HG03175 (cell line): ENCODE measurements around the gene KANK3.

ENCODE experiments used
- ATAC-seq: cut with Tn5 transposase; IDR thresholded peaks from one replicate; pipeline ENCODE4 v1.9.1; 2021; ENCODE audit warnings: mild to moderate bottlenecking, moderate library complexity; ENCODE audit not compliant: unreplicated experiment

The KANK3 gene

GRCh38 chr19:8340341-8341096, 2.5 kb downstream of the KANK3 start:
- ATAC-seq, result no peak

- ATAC-seq, result no peak
These were observed 4.2 kb downstream of the KANK3 start for GRCh38 chr19:8338835-8339234.

GRCh38 chr19:8337728-8338127, 5.3 kb downstream of the KANK3 start:
- no peak for ATAC-seq

GRCh38 chr19:8336660-8337059, 6.4 kb downstream of the KANK3 start:
- ATAC-seq, result no peak

- ATAC-seq, result no peak
These were observed 6.9 kb downstream of the KANK3 start for GRCh38 chr19:8336072-8336569.

- no peak for ATAC-seq
These were observed 7.6 kb downstream of the KANK3 start for GRCh38 chr19:8335343-8336071.

- ATAC-seq, result no peak
These were observed 8.4 kb downstream of the KANK3 start for GRCh38 chr19:8334458-8335342.

GRCh38 chr19:8333767-8334457, 9.2 kb downstream of the KANK3 start:
- no peak for ATAC-seq

- ATAC-seq, result no peak
These were observed 9.9 kb downstream of the KANK3 start for GRCh38 chr19:8332976-8333766.

GRCh38 chr19:8331263-8331845, 11.7 kb downstream of the KANK3 start:
- no peak for ATAC-seq

- ATAC-seq, result no peak
These were observed 13.1 kb downstream of the KANK3 start for GRCh38 chr19:8329996-8330395.

GRCh38 chr19:8325454-8325853, 17.6 kb downstream of the KANK3 start:
- ATAC-seq, result no peak

- ATAC-seq, result no peak
These were observed 18.6 kb downstream of the KANK3 start for GRCh38 chr19:8324186-8325050.

GRCh38 chr19:8323781-8324185, 19.3 kb downstream of the KANK3 start:
- ATAC-seq, result no peak

GRCh38 chr19:8322638-8322997, 20.4 kb downstream of the KANK3 start:
- ATAC-seq, result no peak

GRCh38 chr19:8321986-8322637, 20.9 kb downstream of the KANK3 start:
- no peak for ATAC-seq

GRCh38 chr19:8321067-8321985, 21.7 kb downstream of the KANK3 start, which contains the start of the genes NDUFA7 and RPS28:
TSS of gene NDUFA7 (minus strand) at chr19:8321375. CDS start at chr19:8321358, 17 bp downstream.
TSS of gene RPS28 (plus strand) at chr19:8321496. CDS start at chr19:8321531, 35 bp downstream.
- peak; percentile 88 for ATAC-seq
